Vagina (tissue), 2 donors: Measurements from ENCODE around the gene SLC25A19. TPM values are rescaled to one million over a fixed set of nuclear protein-coding genes. Genes with fewer than 3 reads are reported as not detected.
"Not testable (repeated sequence)": the region's sequence is repeated elsewhere in the genome, so short reads cannot be mapped to it uniquely, and the experiment has no call there.

Source experiments
- DNase-seq, 2 donors: peaks; one replicate each; pipeline ENCODE4 v3.0.0-alpha.2; 2017; ENCODE audit errors: extremely low spot score in 2 of 2
- H3K27ac ChIP-seq: fragments of 200-600 bp; sonication (generic); one replicate; pipeline ENCODE4 v1.5.1; 2019
- H3K27me3 ChIP-seq: fragments of 200-600 bp; sonication (generic); one replicate; pipeline ENCODE4 v1.5.1; 2019
- H3K36me3 ChIP-seq, 2 donors: fragments of 200-600 bp; sonication (generic); one replicate each; pipeline ENCODE4 v1.5.1; 2017 to 2019
- H3K4me1 ChIP-seq: fragments of 200-600 bp; sonication (generic); one replicate; pipeline ENCODE4 v1.5.1; 2019
- H3K4me3 ChIP-seq, 2 donors: fragments of 200-600 bp; sonication (generic); 1 replicate in 1 of 2; 2 replicates in 1 of 2; pipeline ENCODE4 v1.5.1; 2016 to 2019
- H3K9me3 ChIP-seq: fragments of 200-600 bp; sonication (generic); one replicate; pipeline ENCODE4 v1.5.1; 2019
- POLR2A ChIP-seq, 2 donors: fragments of 450-650 bp; IDR thresholded peaks; one replicate each; pipeline ENCODE4 v1.6.1; 2017; ENCODE audit warnings: antibody characterized with exemption in 2 of 2, mild to moderate bottlenecking in 2 of 2, moderate library complexity in 2 of 2
- POLR2AphosphoS5 ChIP-seq, 2 donors: sonication (generic); formaldehyde crosslinking; IDR thresholded peaks; one replicate each; pipeline ENCODE4 v1.9.0; 2017; ENCODE audit warnings: antibody characterized with exemption in 2 of 2, mild to moderate bottlenecking in 2 of 2, low read depth in 1 of 2; ENCODE audit not compliant: insufficient read depth in 1 of 2
- intact Hi-C: fragments of 100-400 bp; cut with DNase I; formaldehyde crosslinking; loops from one replicate; pipeline ENCODE4 v1.15.1; 2023
- total RNA-seq: library from RNA; depleted of rRNA; stranded (reverse); fragments of >200 nt; gene quantifications from one replicate; pipeline ENCODE4 v1.2.3, GENCODE V29; 2016
- TF ChIP-seq, protein P1 (sequence below), 3 experiments: fragments of 450-650 bp in 2 of 3; fragments of 200-600 bp in 1 of 3; sonication (generic) in 1 of 3; IDR thresholded peaks; one replicate each; pipeline ENCODE4 v1.5.1; 2017 to 2019; ENCODE audit warnings: antibody characterized with exemption in 3 of 3, mild to moderate bottlenecking in 2 of 3, moderate library complexity in 2 of 3

The SLC25A19 gene
- total RNA-seq, 1 donor from 2014 or later, result 16.7 TPM

DNA sequence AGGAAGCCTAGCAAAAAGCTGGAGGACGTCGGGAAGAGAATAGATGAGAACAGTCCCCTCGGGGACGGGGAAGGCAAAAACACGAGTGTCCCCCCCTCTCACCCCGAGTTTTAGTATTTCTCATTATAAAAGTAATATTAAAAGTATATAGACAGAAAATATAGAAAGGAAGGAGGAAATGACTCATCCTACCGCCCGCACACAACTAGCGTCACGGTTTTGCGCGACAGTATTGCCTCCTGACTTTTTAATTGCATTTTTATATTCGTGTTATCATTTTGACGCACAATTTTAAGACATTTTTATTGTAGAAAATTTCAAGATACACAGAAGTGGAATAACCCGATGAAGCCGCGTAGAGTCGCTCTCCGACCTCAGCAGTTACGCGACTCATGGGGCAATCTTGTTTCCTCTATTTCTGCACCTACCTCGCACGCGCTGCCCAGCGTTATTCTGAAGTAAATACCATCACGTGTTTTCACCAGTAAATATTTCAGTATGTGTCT, 652 bp upstream of the SLC25A19 start:
- intact Hi-C loops, result no loop called here
- no peak for DNase-seq
- TF ChIP-seq, protein P1, sequence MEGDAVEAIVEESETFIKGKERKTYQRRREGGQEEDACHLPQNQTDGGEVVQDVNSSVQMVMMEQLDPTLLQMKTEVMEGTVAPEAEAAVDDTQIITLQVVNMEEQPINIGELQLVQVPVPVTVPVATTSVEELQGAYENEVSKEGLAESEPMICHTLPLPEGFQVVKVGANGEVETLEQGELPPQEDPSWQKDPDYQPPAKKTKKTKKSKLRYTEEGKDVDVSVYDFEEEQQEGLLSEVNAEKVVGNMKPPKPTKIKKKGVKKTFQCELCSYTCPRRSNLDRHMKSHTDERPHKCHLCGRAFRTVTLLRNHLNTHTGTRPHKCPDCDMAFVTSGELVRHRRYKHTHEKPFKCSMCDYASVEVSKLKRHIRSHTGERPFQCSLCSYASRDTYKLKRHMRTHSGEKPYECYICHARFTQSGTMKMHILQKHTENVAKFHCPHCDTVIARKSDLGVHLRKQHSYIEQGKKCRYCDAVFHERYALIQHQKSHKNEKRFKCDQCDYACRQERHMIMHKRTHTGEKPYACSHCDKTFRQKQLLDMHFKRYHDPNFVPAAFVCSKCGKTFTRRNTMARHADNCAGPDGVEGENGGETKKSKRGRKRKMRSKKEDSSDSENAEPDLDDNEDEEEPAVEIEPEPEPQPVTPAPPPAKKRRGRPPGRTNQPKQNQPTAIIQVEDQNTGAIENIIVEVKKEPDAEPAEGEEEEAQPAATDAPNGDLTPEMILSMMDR (IDR thresholded peaks at IDR 0.05), result no peak
- TF ChIP-seq POLR2A (IDR thresholded peaks at IDR 0.05) (no peak), POLR2AphosphoS5 (IDR thresholded peaks at IDR 0.05; ENCODE audit: insufficient read depth in 1 of 2, low read depth in 1 of 2) (no peak)

DNA sequence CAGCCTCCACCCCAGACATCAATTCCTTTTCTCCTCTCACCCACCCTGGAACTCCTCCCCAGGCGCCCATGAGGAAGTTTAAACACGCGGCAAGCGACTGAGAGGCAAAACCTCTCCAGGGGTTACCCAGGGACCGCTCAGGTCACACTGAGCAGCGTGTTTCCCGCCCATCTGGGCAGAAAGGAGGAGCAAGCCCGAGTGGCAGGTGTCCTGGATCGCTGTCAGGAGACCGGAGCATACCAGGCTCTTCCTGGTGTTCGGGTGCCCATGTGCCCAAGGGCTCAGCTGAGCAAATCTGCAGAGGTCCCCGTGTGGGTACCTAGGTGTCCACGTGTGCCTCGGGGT, 491 bp downstream of the SLC25A19 start:
- no peak for DNase-seq
- H3K27ac ChIP-seq, result peak overlapping the region; percentile 83
- intact Hi-C loops, result no loop called here

More for the DNA sequence above, 652 bp upstream of the SLC25A19 start:
- Histone ChIP-seq H3K27me3 (no peaks in the 10 kb centered on the region), H3K36me3 (no peaks in the 10 kb centered on the region), H3K4me1 (peaks cover 7% of the 10 kb centered on the region), H3K9me3 (no peaks in the 10 kb centered on the region), H3K4me3 (peak overlapping the region; percentile 58 to 70), H3K27ac (peak overlapping the region; percentile 83)

DNA sequence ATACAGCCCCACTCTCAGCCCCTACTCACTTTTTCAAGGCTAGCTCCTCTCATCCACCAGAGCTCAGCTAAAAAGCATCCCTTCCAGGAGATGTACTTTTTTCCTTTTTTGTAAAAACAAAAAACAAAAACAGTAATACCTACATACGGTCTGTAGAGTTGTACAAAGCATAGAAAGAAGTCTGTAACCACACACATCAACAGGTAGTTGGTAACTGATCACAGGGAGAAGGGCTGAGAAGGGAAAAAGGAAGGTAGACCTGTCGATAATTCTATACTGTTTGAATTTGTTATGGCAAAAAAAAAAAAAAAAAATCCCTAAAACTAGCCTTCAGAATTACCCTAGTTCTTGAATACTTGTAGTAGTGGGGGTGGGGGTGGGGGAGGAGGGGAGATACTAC, 874 bp downstream of the SLC25A19 start:
- no peak for DNase-seq
- TF ChIP-seq POLR2AphosphoS5 (IDR thresholded peaks at IDR 0.05; ENCODE audit: insufficient read depth in 1 of 2, low read depth in 1 of 2), result no peak
- TF ChIP-seq, protein P1 (IDR thresholded peaks at IDR 0.05), result no peak
- TF ChIP-seq POLR2A (IDR thresholded peaks at IDR 0.05), result no peak
- Histone ChIP-seq H3K27me3 (no peaks in the 10 kb centered on the region), H3K4me3 (peak overlapping the region; percentile 58 to 70), H3K9me3 (no peaks in the 10 kb centered on the region), H3K36me3 (no peaks in the 10 kb centered on the region), H3K27ac (peak overlapping the region; percentile 83), H3K4me1 (peaks cover 7% of the 10 kb centered on the region)
- intact Hi-C loops, result no loop called here

More for the DNA sequence above, 491 bp downstream of the SLC25A19 start:
- no peaks in the 10 kb centered on the region for H3K9me3 ChIP-seq
- H3K27me3 ChIP-seq, result no peaks in the 10 kb centered on the region
- TF ChIP-seq, protein P1 (IDR thresholded peaks at IDR 0.05), result no peak
- TF ChIP-seq POLR2AphosphoS5 (IDR thresholded peaks at IDR 0.05; ENCODE audit: insufficient read depth in 1 of 2, low read depth in 1 of 2), result no peak
- no peak for TF ChIP-seq POLR2A (IDR thresholded peaks at IDR 0.05)
- peaks cover 7% of the 10 kb centered on the region for H3K4me1 ChIP-seq
- peak overlapping the region; percentile 58 to 70 for H3K4me3 ChIP-seq
- no peaks in the 10 kb centered on the region for H3K36me3 ChIP-seq

DNA sequence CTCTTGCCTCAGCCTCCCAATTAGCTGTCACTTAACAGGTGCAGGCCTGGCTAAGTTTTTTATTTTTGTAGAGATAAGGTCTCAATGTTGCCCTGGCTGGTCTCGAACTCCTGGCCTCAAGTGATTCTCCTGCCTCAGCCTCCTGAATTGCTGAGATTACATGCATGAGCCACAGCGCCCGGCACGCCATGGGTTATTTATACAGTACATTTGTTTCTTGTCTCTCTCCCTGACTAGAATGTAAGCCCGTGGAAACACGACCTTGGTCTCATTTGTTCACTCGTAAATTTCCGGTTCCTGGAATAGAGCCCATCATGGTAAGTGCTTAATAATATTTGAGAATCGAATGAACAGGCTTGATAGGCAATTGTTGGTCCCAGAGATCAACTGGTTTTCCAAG, 2.0 kb downstream of the SLC25A19 start:
- intact Hi-C loops, result no loop called here
- Histone ChIP-seq H3K9me3 (no peaks in the 10 kb centered on the region), H3K4me1 (peaks cover 7% of the 10 kb centered on the region), H3K27me3 (no peaks in the 10 kb centered on the region), H3K27ac (no peak overlapping the region), H3K4me3 (no peak overlapping the region), H3K36me3 (no peaks in the 10 kb centered on the region)
- no peak for DNase-seq
- TF ChIP-seq, protein P1 (IDR thresholded peaks at IDR 0.05), result no peak
- no peak for TF ChIP-seq POLR2AphosphoS5 (IDR thresholded peaks at IDR 0.05; ENCODE audit: insufficient read depth in 1 of 2, low read depth in 1 of 2)
- no peak for TF ChIP-seq POLR2A (IDR thresholded peaks at IDR 0.05)

DNA sequence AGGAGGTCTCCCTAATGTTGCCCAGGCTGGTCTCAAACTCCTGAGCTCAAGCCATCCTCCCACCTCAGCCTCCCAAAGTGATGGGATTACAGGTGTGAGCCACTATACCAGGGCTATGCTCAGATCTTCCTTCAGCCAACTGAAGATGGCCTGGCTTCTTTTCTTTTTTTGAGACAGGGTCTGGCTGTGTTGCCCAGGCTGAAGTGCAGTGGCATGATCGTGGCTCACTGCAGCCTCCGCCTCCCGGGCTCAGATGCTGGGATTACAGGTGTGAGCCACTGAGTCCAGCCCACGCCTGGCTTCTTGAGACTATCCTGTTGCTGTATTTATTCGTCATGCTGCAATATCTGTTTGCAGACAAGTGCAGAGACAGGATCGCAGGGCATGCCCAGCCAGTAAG, 4.1 kb downstream of the SLC25A19 start:
- Histone ChIP-seq H3K27ac (no peak overlapping the region), H3K27me3 (no peaks in the 10 kb centered on the region), H3K36me3 (peaks cover 0 to 4% of the 10 kb centered on the region in 2 donors), H3K4me1 (peaks cover 7% of the 10 kb centered on the region), H3K9me3 (no peaks in the 10 kb centered on the region), H3K4me3 (no peak overlapping the region)
- no peak for DNase-seq
- no peak for TF ChIP-seq POLR2A (IDR thresholded peaks at IDR 0.05)
- TF ChIP-seq, protein P1 (IDR thresholded peaks at IDR 0.05), result no peak
- TF ChIP-seq POLR2AphosphoS5 (IDR thresholded peaks at IDR 0.05; ENCODE audit: insufficient read depth in 1 of 2, low read depth in 1 of 2), result no peak
- intact Hi-C loops, result no loop called here

DNA sequence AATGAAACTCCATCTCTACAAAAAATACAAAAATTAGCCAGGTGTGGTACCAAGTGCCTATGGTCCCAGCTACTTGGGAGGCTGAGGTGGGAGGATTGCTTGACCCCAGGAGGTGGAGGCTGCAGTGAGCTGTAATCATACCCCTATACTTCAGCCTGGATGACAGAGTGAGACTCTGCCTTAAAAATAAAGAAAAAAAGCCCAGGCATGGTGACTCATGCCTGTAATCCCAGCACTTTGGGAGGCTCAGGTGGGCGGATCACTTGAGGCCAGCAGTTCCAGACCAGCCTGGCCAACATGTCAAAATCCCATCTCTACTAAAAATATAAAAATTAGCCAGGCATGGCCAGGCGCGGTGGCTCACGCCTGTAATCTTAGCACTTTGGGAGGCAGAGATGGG, 9.0 kb downstream of the SLC25A19 start:
- H3K4me1 ChIP-seq, H3K4me3 ChIP-seq, intact Hi-C loops, DNase-seq, H3K9me3 ChIP-seq, H3K27ac ChIP-seq, H3K36me3 ChIP-seq, H3K27me3 ChIP-seq: not testable (repeated sequence)
